GM21390 (cell line): Measurements from ENCODE around the gene DHRSX.
"Not testable (repeated sequence)": the region's sequence is repeated elsewhere in the genome, so short reads cannot be mapped to it uniquely, and the experiment has no call there.

ENCODE experiments used
- ATAC-seq: cut with Tn5 transposase; IDR thresholded peaks from one replicate; pipeline ENCODE4 v1.9.1; 2021; ENCODE audit not compliant: unreplicated experiment

The DHRSX gene

GRCh38 chrX:2427737-2428136, 73.0 kb downstream of the DHRSX start:
- no peak for ATAC-seq

DNA sequence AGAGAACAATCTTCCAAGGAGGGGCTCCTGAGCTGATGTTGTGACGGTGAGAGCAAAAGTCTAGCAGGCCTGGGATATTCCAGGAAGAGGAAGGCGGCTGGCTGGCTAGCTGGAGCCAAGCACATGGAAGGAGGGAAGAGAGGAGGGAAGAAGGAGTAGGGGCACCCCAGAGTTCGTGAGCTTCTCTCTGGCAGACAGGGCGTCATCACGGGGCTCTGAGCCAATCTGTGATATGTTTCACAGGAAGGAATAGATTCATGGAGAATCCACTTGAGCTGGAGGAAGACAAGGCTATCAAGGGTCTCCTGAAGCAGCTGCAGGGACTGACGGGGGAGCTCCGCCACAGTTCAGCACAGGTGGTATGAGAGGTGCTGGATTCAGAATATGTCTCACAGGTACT, 73.6 kb downstream of the DHRSX start:
- no peak for ATAC-seq

- no peak for ATAC-seq
Observed at GRCh38 chrX:2426289-2426882, 74.4 kb downstream of the DHRSX start.

DNA sequence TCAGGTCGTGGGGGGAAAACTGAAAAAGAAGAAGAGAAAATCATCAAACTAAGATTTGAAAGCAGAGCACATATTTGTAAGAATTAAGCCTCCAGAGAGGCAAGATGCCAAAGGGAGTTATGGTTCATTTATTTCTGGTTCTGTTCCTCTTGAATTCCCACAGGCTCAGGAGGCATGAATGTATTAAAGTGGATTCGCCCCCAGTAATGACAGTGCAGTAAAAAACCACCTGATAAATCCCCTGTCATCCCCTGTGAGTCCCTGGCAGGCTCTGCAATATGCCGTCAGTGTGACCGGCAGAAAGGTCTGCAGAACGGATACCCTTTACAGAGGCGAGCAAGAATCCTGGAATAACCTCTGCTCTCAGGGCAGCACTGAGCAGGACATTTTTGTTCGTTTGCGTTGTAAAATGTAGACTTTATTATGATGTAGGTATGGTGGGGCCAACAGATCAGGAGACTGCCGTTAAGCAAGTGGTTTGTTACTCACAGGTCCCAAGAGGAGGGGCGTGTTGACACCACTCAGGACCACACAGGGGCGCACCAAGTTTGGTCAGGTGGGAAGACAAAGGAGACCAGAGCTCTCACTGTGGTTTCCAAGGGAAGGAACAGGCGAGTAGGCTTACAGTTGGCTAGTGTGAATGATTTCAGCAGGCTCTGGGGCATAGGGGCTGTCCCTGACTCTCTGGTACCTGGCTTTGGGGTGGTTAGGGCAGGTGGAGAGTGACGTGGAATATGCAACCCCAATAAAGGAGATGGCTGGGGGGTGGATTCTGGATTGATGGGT, 75.3 kb downstream of the DHRSX start:
- ATAC-seq = no peak

- no peak for ATAC-seq
Observed at GRCh38 chrX:2424317-2424716, 76.5 kb downstream of the DHRSX start.

GRCh38 chrX:2423899-2424298, 76.9 kb downstream of the DHRSX start:
- ATAC-seq = no peak

DNA sequence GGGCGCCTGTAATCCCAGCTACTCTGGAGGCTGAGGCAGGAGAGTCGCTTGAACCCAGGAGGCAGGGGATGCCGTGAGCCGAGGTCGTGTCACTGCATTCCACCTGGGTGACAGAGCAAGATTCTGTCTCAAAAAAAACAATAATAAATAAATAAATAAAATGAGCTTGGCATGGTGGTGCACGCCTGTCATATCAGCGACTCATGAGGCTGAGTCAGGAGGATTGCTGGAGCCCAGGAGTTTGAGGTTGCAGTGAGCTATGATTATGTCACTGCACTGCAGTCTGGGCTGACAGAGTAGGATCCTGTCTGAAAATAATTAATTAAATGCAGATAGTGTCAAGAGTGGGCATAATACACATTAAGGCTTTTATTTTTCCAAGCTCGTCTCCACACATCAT, 77.5 kb downstream of the DHRSX start:
- no peak for ATAC-seq

- ATAC-seq = not testable (repeated sequence)
Observed at GRCh38 chrX:2419418-2419817, 81.4 kb downstream of the DHRSX start.

DNA sequence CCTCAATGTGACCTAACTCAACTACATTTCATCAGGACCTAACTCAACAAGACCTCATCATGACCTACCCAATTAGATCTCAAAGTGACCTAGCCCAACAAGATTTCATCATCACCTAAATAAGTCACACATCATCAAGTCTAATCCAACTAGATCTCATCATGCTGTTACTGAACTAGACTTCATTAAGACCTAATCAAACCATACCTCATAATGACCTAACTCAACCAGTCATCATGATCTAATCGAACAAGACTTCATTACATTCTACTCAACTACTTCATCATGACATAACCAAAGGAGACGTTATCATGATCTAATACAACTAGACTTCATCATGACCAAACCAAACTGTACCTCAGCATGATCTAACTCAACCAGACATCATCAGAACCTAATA, 82.8 kb downstream of the DHRSX start:
- ATAC-seq = no peak

DNA sequence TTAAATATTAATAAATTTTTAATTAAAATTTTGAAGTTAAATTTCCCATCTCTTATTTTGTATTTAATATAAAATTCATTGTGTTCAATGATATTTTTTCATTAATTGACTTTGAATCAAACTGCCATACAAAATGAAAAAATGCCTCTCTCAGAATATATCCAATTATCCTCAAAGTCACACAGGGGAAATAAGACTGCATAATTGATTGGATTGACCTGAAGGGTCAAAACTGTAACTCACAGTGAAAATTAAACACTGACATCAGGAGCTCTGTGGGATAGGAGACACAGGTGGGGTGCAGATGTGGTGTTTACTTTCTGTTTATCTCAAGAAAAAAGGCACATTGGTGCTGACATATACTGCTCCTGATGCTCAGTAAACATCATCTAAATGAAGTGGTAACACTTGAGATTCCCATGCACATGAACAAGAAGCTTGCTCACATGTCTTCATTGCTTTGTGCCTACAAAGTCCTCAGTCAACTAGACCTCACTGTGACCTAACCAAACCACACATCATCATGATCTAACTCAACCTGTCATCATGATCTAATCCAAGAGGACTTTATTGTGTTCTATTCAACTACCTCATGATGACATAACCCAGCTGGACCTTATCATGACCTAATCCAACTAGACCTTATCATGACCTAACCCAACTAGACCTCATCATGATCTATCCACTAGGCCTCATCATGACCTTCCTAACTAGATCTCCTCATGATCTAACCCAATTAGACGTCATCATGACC, 83.7 kb downstream of the DHRSX start:
- ATAC-seq = no peak

GRCh38 chrX:2414384-2414783, 86.4 kb downstream of the DHRSX start:
- no peak for ATAC-seq

GRCh38 chrX:2413969-2414368, 86.8 kb downstream of the DHRSX start:
- no peak for ATAC-seq

- no peak for ATAC-seq
Observed at GRCh38 chrX:2412131-2412530, 88.6 kb downstream of the DHRSX start.

DNA sequence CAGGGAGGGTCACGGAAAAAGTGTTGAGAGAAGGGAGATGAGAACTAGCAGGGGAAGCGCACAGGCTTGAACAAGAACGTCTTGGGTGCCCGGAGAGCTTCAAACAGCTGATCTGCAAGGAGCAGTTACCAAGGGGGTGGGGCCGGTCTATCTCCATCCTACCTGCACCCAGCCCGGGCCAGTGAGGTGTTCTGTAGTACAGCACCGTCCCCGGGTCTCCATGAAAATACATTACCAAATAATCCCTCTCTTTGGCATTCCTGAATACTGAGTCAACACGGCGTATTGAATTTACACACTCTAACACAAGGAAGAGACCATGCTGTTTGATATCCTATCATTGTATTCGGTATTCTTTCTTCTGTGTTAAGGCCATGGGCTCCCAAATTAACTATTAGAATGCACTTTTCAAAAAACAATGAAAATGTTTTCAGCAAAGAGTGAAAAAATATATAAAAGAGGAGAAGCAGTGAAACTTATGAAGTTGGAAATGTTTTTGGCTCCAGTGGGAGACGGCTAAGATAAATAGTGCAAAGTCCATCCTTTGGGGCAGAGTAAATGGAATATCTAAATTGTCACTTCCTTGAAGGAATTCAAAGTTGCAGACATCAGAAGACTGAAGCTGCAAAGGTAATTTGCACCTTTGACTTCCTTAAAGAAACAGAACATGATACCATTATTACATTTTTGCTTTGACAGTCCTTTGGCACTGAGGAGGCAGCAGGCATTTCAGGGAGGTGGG, 90.3 kb downstream of the DHRSX start:
- ATAC-seq = no peak

GRCh38 chrX:2409796-2410195, 91.0 kb downstream of the DHRSX start:
- ATAC-seq = no peak

- ATAC-seq = no peak
Observed at GRCh38 chrX:2408856-2409255, 91.9 kb downstream of the DHRSX start.

DNA sequence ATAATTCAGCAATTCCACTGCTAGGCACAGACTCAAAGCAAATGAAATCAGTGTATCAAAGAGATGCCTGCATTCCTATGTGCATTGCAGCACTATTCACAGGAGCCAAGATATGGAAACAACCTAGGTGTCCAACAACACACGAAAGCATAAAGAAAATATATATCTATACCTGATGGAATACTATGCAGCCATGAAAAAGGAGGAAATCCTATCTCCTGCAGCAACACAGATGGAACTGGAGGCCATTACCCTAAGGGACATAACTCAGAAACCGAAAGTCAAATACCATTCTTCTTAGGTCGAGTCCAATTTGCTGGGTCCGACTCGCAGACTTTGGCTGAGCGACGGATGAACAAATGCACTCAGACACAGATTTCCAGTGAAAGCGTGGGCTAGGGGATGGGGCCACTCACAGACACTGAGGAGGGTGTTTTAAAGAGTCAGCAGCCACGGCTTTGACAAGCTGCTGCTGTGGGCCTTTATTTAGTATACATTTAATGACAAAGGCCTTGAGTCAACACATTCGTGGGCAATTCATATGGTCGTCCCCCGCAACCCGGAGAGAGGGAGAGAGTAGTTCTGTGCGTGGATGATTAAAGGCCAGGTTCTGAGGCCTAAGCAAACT, 93.8 kb downstream of the DHRSX start:
- no peak for ATAC-seq

- ATAC-seq = no peak
Observed at GRCh38 chrX:2404776-2405175, 96.0 kb downstream of the DHRSX start.

GRCh38 chrX:2402361-2402690, 98.5 kb downstream of the DHRSX start:
- no peak for ATAC-seq

GRCh38 chrX:2401590-2402360, 99.0 kb downstream of the DHRSX start:
- no peak for ATAC-seq
